ENCODE data around the gene NOL9.
"Not testable (repeated sequence)": the region's sequence is repeated elsewhere in the genome, so short reads cannot be mapped to it uniquely, and the experiment has no call there.

Gene NOL9

GRCh38 chr1:6496365-6496721 is 58.0 kb downstream of the NOL9 start:
- TF ChIP-seq CTCF (IDR thresholded peaks at IDR 0.05; ENCODE audit: insufficient read depth, missing control alignments): no peak
- DNase-seq (ENCODE audit: insufficient read length, low spot score) (no peak), FAIRE-seq (no peak)

GRCh38 chr1:6495540-6496364 is 58.6 kb downstream of the NOL9 start:
- no peak for FAIRE-seq
- DNase-seq (ENCODE audit: insufficient read length, low spot score): no peak
- no peak for TF ChIP-seq CTCF (IDR thresholded peaks at IDR 0.05; ENCODE audit: insufficient read depth, missing control alignments)

GRCh38 chr1:6495041-6495441 is 59.3 kb downstream of the NOL9 start:
- FAIRE-seq (no peak), DNase-seq (ENCODE audit: insufficient read length, low spot score) (no peak)
- TF ChIP-seq CTCF (IDR thresholded peaks at IDR 0.05; ENCODE audit: insufficient read depth, missing control alignments): no peak

GRCh38 chr1:6494627-6495026 is 59.7 kb downstream of the NOL9 start:
- DNase-seq (ENCODE audit: insufficient read length, low spot score): no peak
- no peak for FAIRE-seq
- no peak for TF ChIP-seq CTCF (IDR thresholded peaks at IDR 0.05; ENCODE audit: insufficient read depth, missing control alignments)

- FAIRE-seq; DNase-seq (ENCODE audit: insufficient read length, low spot score): not testable (repeated sequence)
Observed at GRCh38 chr1:6493834-6494223, 60.5 kb downstream of the NOL9 start.

- FAIRE-seq: no peak
- no peak for TF ChIP-seq CTCF (IDR thresholded peaks at IDR 0.05; ENCODE audit: insufficient read depth, missing control alignments)
- no peak for DNase-seq (ENCODE audit: insufficient read length, low spot score)
Observed at GRCh38 chr1:6491966-6492365, 62.3 kb downstream of the NOL9 start.

GRCh38 chr1:6491480-6491962 is 62.8 kb downstream of the NOL9 start, which contains the start of gene PLEKHG5:
PLEKHG5 (minus strand) TSS chr1:6491667; CDS start chr1:6477571, 14,096 bp downstream.
- TF ChIP-seq CTCF (IDR thresholded peaks at IDR 0.05; ENCODE audit: insufficient read depth, missing control alignments): no peak
- FAIRE-seq (no peak), DNase-seq (ENCODE audit: insufficient read length, low spot score) (no peak)
